SK-N-SH (cell line): ENCODE data around the gene HSPA4.

Experiments used
- EZH2phosphoT487 ChIP-seq: fragments of 200-600 bp; sonication (generic); IDR thresholded peaks from 2 replicates; pipeline ENCODE4 v1.6.1; 2017; ENCODE audit warnings: low read depth, mixed run types, mild to moderate bottlenecking, antibody characterized with exemption, moderate library complexity, borderline replicate concordance
- FOXJ3 ChIP-seq: sonication (generic); formaldehyde crosslinking; IDR thresholded peaks from 2 replicates; pipeline ENCODE4 v1.5.1; 2020; ENCODE audit warnings: mild to moderate bottlenecking, missing genetic modification reagents
- JUND ChIP-seq: IDR thresholded peaks from 2 replicates; pipeline ENCODE4 v1.4.0; 2012
- MEF2A ChIP-seq: IDR thresholded peaks from 2 replicates; pipeline ENCODE4 v1.4.0; 2012; ENCODE audit warnings: low read depth, borderline replicate concordance
- POLR2AphosphoS5 ChIP-seq: IDR thresholded peaks from 2 replicates; pipeline ENCODE4 v1.6.1; 2012; ENCODE audit warnings: low read depth, low read length
- RAD21 ChIP-seq: IDR thresholded peaks from 2 replicates; pipeline ENCODE4 v1.6.1; 2012; ENCODE audit warnings: mild to moderate bottlenecking, low read length
- RXRA ChIP-seq: IDR thresholded peaks from 2 replicates; pipeline ENCODE4 v1.4.0; 2012; ENCODE audit warnings: low read depth, mild to moderate bottlenecking, borderline replicate concordance
- SIN3A ChIP-seq: IDR thresholded peaks from 2 replicates; pipeline ENCODE4 v1.6.1; 2012; ENCODE audit warnings: low read depth, mild to moderate bottlenecking, low read length, moderate library complexity, borderline replicate concordance
- YY1 ChIP-seq: IDR thresholded peaks from 2 replicates; pipeline ENCODE4 v1.4.0; 2012; ENCODE audit warnings: low read depth, mild to moderate bottlenecking
- TF ChIP-seq, protein P1 (sequence below): fragments of 200-600 bp; sonication (generic); IDR thresholded peaks from 2 replicates; pipeline ENCODE4 v1.6.1; 2017; ENCODE audit warnings: antibody characterized with exemption, mild to moderate bottlenecking, moderate library complexity
- TF ChIP-seq, protein P2 (sequence below): IDR thresholded peaks from 2 replicates; pipeline ENCODE4 v1.6.1; 2012; ENCODE audit warnings: mild to moderate bottlenecking, low read depth, low read length, moderate library complexity
- TF ChIP-seq, protein P3 (sequence below): IDR thresholded peaks from 2 replicates; pipeline ENCODE4 v1.4.0; 2012; ENCODE audit warnings: low read depth
- TF ChIP-seq, protein P4 (sequence below): IDR thresholded peaks from 2 replicates; pipeline ENCODE4 v1.4.0; 2012; ENCODE audit warnings: low read depth, borderline replicate concordance

DNA sequence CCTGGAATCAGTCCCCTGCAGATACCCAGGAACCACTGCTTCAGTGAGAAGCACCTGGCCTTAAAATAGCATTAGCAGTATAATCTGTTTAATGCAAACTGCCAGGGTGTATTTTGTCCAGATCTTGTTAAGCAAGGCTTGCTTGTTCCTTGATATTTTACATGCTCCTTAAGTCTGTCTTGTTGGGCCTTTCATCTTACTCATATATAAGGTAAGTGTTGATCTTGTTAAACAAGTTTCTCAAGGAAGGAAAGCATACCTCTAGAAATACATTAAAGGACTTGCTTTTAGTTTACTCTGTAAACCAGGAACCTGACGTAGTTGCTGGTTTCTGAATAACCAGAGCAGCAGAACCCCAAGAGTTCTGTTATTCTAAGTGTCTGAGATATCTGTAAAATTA, 13.7 kb downstream of the HSPA4 start:
- TF ChIP-seq, protein P1, sequence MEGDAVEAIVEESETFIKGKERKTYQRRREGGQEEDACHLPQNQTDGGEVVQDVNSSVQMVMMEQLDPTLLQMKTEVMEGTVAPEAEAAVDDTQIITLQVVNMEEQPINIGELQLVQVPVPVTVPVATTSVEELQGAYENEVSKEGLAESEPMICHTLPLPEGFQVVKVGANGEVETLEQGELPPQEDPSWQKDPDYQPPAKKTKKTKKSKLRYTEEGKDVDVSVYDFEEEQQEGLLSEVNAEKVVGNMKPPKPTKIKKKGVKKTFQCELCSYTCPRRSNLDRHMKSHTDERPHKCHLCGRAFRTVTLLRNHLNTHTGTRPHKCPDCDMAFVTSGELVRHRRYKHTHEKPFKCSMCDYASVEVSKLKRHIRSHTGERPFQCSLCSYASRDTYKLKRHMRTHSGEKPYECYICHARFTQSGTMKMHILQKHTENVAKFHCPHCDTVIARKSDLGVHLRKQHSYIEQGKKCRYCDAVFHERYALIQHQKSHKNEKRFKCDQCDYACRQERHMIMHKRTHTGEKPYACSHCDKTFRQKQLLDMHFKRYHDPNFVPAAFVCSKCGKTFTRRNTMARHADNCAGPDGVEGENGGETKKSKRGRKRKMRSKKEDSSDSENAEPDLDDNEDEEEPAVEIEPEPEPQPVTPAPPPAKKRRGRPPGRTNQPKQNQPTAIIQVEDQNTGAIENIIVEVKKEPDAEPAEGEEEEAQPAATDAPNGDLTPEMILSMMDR = no peak
- no peak for TF ChIP-seq RAD21
- TF ChIP-seq, protein P2, sequence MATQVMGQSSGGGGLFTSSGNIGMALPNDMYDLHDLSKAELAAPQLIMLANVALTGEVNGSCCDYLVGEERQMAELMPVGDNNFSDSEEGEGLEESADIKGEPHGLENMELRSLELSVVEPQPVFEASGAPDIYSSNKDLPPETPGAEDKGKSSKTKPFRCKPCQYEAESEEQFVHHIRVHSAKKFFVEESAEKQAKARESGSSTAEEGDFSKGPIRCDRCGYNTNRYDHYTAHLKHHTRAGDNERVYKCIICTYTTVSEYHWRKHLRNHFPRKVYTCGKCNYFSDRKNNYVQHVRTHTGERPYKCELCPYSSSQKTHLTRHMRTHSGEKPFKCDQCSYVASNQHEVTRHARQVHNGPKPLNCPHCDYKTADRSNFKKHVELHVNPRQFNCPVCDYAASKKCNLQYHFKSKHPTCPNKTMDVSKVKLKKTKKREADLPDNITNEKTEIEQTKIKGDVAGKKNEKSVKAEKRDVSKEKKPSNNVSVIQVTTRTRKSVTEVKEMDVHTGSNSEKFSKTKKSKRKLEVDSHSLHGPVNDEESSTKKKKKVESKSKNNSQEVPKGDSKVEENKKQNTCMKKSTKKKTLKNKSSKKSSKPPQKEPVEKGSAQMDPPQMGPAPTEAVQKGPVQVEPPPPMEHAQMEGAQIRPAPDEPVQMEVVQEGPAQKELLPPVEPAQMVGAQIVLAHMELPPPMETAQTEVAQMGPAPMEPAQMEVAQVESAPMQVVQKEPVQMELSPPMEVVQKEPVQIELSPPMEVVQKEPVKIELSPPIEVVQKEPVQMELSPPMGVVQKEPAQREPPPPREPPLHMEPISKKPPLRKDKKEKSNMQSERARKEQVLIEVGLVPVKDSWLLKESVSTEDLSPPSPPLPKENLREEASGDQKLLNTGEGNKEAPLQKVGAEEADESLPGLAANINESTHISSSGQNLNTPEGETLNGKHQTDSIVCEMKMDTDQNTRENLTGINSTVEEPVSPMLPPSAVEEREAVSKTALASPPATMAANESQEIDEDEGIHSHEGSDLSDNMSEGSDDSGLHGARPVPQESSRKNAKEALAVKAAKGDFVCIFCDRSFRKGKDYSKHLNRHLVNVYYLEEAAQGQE = no peak
- TF ChIP-seq FOXJ3 (CRISPR knock-in tag) = no peak
- no peak for TF ChIP-seq RXRA
- no peak for TF ChIP-seq EZH2phosphoT487
- no peak for TF ChIP-seq POLR2AphosphoS5
- TF ChIP-seq, protein P3, sequence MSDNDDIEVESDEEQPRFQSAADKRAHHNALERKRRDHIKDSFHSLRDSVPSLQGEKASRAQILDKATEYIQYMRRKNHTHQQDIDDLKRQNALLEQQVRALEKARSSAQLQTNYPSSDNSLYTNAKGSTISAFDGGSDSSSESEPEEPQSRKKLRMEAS = no peak
- TF ChIP-seq YY1 = no peak
- TF ChIP-seq, protein P4, sequence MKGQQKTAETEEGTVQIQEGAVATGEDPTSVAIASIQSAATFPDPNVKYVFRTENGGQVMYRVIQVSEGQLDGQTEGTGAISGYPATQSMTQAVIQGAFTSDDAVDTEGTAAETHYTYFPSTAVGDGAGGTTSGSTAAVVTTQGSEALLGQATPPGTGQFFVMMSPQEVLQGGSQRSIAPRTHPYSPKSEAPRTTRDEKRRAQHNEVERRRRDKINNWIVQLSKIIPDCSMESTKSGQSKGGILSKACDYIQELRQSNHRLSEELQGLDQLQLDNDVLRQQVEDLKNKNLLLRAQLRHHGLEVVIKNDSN = no peak
- no peak for TF ChIP-seq JUND
- TF ChIP-seq SIN3A = no peak
- no peak for TF ChIP-seq MEF2A
